HepG2 (cell line): ENCODE results near the gene SPTY2D1. TPM values are rescaled to one million over a fixed set of nuclear protein-coding genes. Genes with fewer than 3 reads are reported as not detected.
A peak's percentile ranks its signal among the peaks of the same experiment; 100 is the strongest.

ENCODE experiments used
- AGO1 ChIP-seq: fragments of 200-400 bp; formaldehyde crosslinking; IDR thresholded peaks from 2 replicates; pipeline ENCODE4 v1.6.1; 2017; ENCODE audit warnings: mild to moderate bottlenecking, low read depth, low read length, moderate library complexity; ENCODE audit not compliant: poor library complexity, severe bottlenecking
- BORCS8-MEF2B ChIP-seq: sonication (generic); formaldehyde crosslinking; IDR thresholded peaks from 2 replicates; pipeline ENCODE4 v1.8.0; 2022; ENCODE audit warnings: mild to moderate bottlenecking, missing genetic modification reagents
- BRF2 ChIP-seq: sonication (generic); formaldehyde crosslinking; IDR thresholded peaks from 2 replicates; pipeline ENCODE4 v1.8.1; 2022; ENCODE audit warnings: mild to moderate bottlenecking, missing genetic modification reagents
- CBX5 ChIP-seq: sonication (generic); formaldehyde crosslinking; IDR thresholded peaks from 2 replicates; pipeline ENCODE4 v1.4.0; 2020; ENCODE audit warnings: missing genetic modification reagents, borderline replicate concordance
- CSRNP2 ChIP-seq: sonication (generic); formaldehyde crosslinking; conservative IDR thresholded peaks from 2 replicates; pipeline ENCODE4 v1.8.0; 2022; ENCODE audit warnings: low read depth, missing genetic modification reagents
- DNMT3B ChIP-seq: conservative IDR thresholded peaks from 2 replicates; pipeline ENCODE4 v1.6.1; 2016; ENCODE audit warnings: missing biosample characterization, control low read depth
- DRAP1 ChIP-seq: IDR thresholded peaks from 2 replicates; pipeline ENCODE4 v1.6.1; 2016; ENCODE audit warnings: missing genetic modification reagents, missing compliant biosample characterization
- HES4 ChIP-seq: sonication (generic); formaldehyde crosslinking; IDR thresholded peaks from 2 replicates; pipeline ENCODE4 v1.9.0; 2021; ENCODE audit warnings: mild to moderate bottlenecking, missing genetic modification reagents, borderline replicate concordance
- HIC2 ChIP-seq: sonication (generic); formaldehyde crosslinking; IDR thresholded peaks from 2 replicates; pipeline ENCODE4 v1.9.0; 2022; ENCODE audit warnings: low read depth, missing genetic modification reagents
- JARID2 ChIP-seq: sonication (generic); formaldehyde crosslinking; IDR thresholded peaks from 2 replicates; pipeline ENCODE4 v1.8.1; 2023; ENCODE audit warnings: missing genetic modification reagents, inconsistent platforms; ENCODE audit not compliant: insufficient replicate concordance
- RARA ChIP-seq: IDR thresholded peaks from 2 replicates; pipeline ENCODE4 v1.6.1; 2016; ENCODE audit warnings: missing genetic modification reagents, missing compliant biosample characterization
- SIN3B ChIP-seq: fragments of 150-350 bp; IDR thresholded peaks from 2 replicates; pipeline ENCODE4 v1.6.1; 2014; ENCODE audit warnings: low read length
- ZBTB42 ChIP-seq: sonication (generic); formaldehyde crosslinking; IDR thresholded peaks from 2 replicates; pipeline ENCODE4 v1.5.0; 2020; ENCODE audit warnings: mild to moderate bottlenecking, missing genetic modification reagents
- ZNF18 ChIP-seq: sonication (generic); formaldehyde crosslinking; IDR thresholded peaks from 2 replicates; pipeline ENCODE4 v1.8.0; 2022; ENCODE audit warnings: mild to moderate bottlenecking, missing genetic modification reagents; ENCODE audit not compliant: insufficient replicate concordance
- ZNF430 ChIP-seq: sonication (generic); formaldehyde crosslinking; IDR thresholded peaks from 2 replicates; pipeline ENCODE4 v1.9.0; 2021; ENCODE audit warnings: mild to moderate bottlenecking, missing genetic modification reagents
- ZNF652 ChIP-seq: IDR thresholded peaks from 2 replicates; pipeline ENCODE4 v1.6.1; 2016; ENCODE audit warnings: low read depth, borderline replicate concordance
- ZNF670 ChIP-seq: sonication (generic); formaldehyde crosslinking; IDR thresholded peaks from 2 replicates; pipeline ENCODE4 v1.8.0; 2022; ENCODE audit warnings: mild to moderate bottlenecking, missing genetic modification reagents, borderline replicate concordance
- ZNF709 ChIP-seq: sonication (generic); formaldehyde crosslinking; IDR thresholded peaks from 2 replicates; pipeline ENCODE4 v1.5.0; 2020; ENCODE audit warnings: mild to moderate bottlenecking, missing genetic modification reagents
- ZUFSP ChIP-seq: sonication (generic); formaldehyde crosslinking; IDR thresholded peaks from 2 replicates; pipeline ENCODE4 v1.9.0; 2021; ENCODE audit warnings: missing genetic modification reagents, mild to moderate bottlenecking, borderline replicate concordance
- polyA plus RNA-seq, 8 experiments: library from polyadenylated mRNA; depleted of rRNA in 3 of 8; stranded (reverse) in 7 of 8; unstranded in 1 of 8; fragments of >200 nt; fragmentation: Illumina TruSeq in 4 of 8; extraction: Trizol in 4 of 8; gene quantifications; 2 replicates each; pipeline versions ENCODE4 v1.2.1 to v1.2.3, GENCODE V29; 2011 to 2016; ENCODE audit warnings: low read depth in 4 of 8, missing spikeins in 1 of 8, mixed read lengths in 1 of 8; ENCODE audit not compliant: insufficient read depth in 1 of 8
- total RNA-seq, 5 experiments: library from RNA; depleted of rRNA; stranded (reverse); fragments of >200 nt; fragmentation: Illumina TruSeq; extraction: Trizol; gene quantifications; 2 replicates each; pipeline ENCODE4 v1.2.3, GENCODE V29; 2016; ENCODE audit warnings: low read depth in 1 of 5

The SPTY2D1 gene
- total and polyA plus RNA-seq, 2 of the 13 experiments (the other 11 are each of a cell fraction or from before 2014, with no cell fraction given), result 6.9 to 14.8 TPM

- TF ChIP-seq ZNF18 (CRISPR knock-in tag) (no peak), CBX5 (CRISPR knock-in tag) (no peak; the same call in 1 of the 2 replicates), BRF2 (CRISPR knock-in tag) (no peak), HIC2 (no peak), ZUFSP (no peak), BORCS8-MEF2B (CRISPR knock-in tag) (peak; percentile 55; the same call in 1 of the 2 replicates), JARID2 (no peak), AGO1 (peak; percentile 60), ZBTB42 (peak; percentile 39; the same call in 1 of the 2 replicates), RARA (CRISPR knock-in tag) (peak; percentile 50; the same call in 1 of the 2 replicates), HES4 (CRISPR knock-in tag) (peak; percentile 37; the same call in 1 of the 2 replicates), ZNF652 (no peak), DNMT3B (peak; percentile 77; the same call in 1 of the 2 replicates), CSRNP2 (CRISPR knock-in tag) (no peak), ZNF430 (CRISPR knock-in tag) (peak; percentile 82; the same call in 1 of the 2 replicates), DRAP1 (CRISPR knock-in tag) (peak; percentile 74), ZNF670 (CRISPR knock-in tag) (peak; percentile 49; the same call in 1 of the 2 replicates), SIN3B (no peak), ZNF709 (no peak)
Measured at GRCh38 chr11:18588297-18589252, 45.6 kb downstream of the SPTY2D1 start, which contains the start of gene UEVLD (continued).
